Coronary artery (tissue), 2 donors: ENCODE measurements around the gene KCNK16.
A peak's percentile ranks its signal among the peaks of the same experiment; 100 is the strongest.

Experiments used
- DNase-seq: peaks from one replicate; pipeline ENCODE4 v3.0.0-alpha.2; 2017; ENCODE audit warnings: low spot score
- H3K27ac ChIP-seq, 2 donors: fragments of 200-600 bp; sonication (generic); one replicate each; pipeline ENCODE4 v1.5.1; 2016 to 2019
- H3K4me3 ChIP-seq: fragments of 200-600 bp; sonication (generic); 2 replicates; pipeline ENCODE4 v1.5.1; 2016; ENCODE audit warnings: mild to moderate bottlenecking, moderate library complexity
- CTCF ChIP-seq: fragments of 200-600 bp; sonication (generic); IDR thresholded peaks from one replicate; pipeline ENCODE4 v1.5.1; 2019; ENCODE audit warnings: antibody characterized with exemption

Gene KCNK16

GRCh38 chr6:39302669-39303424 is 19.7 kb downstream of the KCNK16 start:
- peak; percentile 89 for TF ChIP-seq CTCF
- no peak overlapping the region for H3K4me3 ChIP-seq
- DNase-seq = no peak
- no peak overlapping the region for H3K27ac ChIP-seq

- DNase-seq = no peak
- Histone ChIP-seq H3K4me3 (no peak overlapping the region), H3K27ac (no peak overlapping the region)
- TF ChIP-seq CTCF = no peak
These were observed 20.5 kb downstream of the KCNK16 start for GRCh38 chr6:39302011-39302410.

DNA sequence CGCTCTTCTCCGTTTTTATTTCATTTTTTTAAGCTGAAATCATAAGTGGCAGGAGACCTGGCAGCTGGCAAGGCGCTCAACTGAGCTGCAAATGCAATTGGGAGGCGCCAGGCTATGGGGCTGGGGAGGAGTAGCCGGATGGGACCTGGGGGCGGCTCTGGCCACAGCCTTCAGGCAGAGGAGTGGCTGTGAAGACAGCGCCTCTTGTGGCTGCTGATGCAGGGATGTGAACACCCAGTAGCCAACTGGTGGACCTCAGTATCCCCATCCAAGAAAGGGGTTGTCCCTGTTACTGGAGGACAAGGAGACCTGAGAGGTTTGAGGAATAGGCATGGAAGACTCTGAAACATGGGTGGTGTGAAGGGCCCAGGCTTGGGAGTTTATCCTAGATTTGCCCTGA is 20.9 kb downstream of the KCNK16 start:
- H3K27ac ChIP-seq = no peak overlapping the region
- no peak for TF ChIP-seq CTCF
- no peak for DNase-seq
- no peak overlapping the region for H3K4me3 ChIP-seq

DNA sequence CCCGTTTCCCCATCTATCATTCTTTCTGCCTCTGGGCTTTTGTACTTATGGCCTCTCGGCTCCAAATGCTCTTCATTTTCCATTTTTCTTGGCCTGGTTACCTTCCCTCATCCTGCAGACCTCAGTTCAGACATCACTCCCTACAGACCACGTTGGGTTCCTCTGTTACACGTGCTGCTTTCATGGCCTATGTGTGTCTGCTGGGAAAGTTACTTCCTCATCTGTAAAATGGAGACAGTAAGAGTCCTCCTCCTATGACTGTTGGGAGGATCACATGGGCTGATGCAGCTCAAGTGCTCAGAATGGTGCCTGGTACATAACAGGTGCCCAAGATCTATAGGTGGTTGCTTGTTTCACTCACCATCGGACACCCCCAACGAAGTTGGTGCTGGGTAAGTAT is 21.8 kb downstream of the KCNK16 start:
- Histone ChIP-seq H3K27ac (no peak overlapping the region), H3K4me3 (no peak overlapping the region)
- no peak for DNase-seq
- no peak for TF ChIP-seq CTCF

- TF ChIP-seq CTCF = no peak
- Histone ChIP-seq H3K4me3 (no peak overlapping the region), H3K27ac (peak overlapping the region in 1 of 2 donors; percentile 60)
- no peak for DNase-seq
These were observed 24.4 kb downstream of the KCNK16 start for GRCh38 chr6:39298061-39298460.

DNA sequence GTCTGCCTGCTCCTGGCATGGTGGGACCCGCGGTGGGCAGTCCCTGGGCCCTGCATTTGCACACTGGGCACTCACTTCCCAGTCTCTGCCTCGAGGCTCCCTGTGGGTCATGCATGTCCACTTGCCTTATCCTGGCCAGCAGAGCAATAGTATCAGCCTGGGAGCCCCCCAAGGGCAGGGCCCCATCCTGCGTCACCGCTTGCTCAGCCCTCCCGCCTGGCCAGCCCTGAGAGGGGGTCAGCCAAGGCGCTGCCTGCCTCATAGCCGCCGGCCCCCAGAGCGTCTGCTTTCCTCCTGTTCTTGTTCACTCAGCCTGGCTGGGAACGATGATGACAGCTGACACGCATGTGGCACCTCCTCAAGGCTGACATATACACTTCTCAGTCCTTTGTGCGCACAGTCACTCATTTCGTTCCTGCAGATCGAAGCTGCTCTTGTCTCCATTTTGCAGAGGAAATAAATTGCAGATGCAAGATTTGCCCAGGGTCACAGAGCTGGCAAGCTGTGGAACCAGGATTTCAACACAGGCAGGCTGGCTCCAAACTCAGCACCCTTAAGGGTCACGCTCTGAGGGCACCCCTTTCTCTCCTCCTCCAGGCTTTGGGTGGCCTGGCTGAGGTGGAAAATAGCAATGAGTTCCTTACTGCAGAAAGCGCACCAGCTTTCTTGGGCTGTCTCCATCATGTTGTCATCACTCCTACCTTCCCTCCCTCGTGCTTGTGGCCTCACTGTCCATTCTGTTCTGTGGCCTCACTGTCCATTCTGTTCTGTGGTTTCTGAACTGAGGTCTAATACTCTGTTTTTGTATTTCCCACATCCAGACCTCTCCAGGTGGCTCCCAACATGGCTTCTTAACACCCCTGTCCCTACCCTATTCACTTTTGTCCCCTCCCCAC is 25.5 kb downstream of the KCNK16 start:
- DNase-seq = peak; percentile 87
- peak overlapping the region; percentile 0 for H3K4me3 ChIP-seq
- no peak for TF ChIP-seq CTCF
- H3K27ac ChIP-seq = peak overlapping the region in 1 of 2 donors; percentile 60
